Choroid plexus epithelial cell (primary cell): Measurements from ENCODE around the gene LOXL1.

Experiments
- DNase-seq: peaks from one replicate; pipeline ENCODE4 v3.0.0-alpha.2; 2010; ENCODE audit warnings: low read depth
- H3K4me3 ChIP-seq: 2 replicates; pipeline ENCODE4 v1.5.1; 2011; ENCODE audit warnings: low read depth, mild to moderate bottlenecking, control low read depth, low read length, moderate library complexity
- TF ChIP-seq, protein P1 (sequence below): conservative IDR thresholded peaks from 2 replicates; pipeline ENCODE4 v1.5.1; 2011; ENCODE audit warnings: low read depth, mild to moderate bottlenecking, control low read depth, inconsistent platforms, low read length, moderate library complexity

The LOXL1 gene

DNA sequence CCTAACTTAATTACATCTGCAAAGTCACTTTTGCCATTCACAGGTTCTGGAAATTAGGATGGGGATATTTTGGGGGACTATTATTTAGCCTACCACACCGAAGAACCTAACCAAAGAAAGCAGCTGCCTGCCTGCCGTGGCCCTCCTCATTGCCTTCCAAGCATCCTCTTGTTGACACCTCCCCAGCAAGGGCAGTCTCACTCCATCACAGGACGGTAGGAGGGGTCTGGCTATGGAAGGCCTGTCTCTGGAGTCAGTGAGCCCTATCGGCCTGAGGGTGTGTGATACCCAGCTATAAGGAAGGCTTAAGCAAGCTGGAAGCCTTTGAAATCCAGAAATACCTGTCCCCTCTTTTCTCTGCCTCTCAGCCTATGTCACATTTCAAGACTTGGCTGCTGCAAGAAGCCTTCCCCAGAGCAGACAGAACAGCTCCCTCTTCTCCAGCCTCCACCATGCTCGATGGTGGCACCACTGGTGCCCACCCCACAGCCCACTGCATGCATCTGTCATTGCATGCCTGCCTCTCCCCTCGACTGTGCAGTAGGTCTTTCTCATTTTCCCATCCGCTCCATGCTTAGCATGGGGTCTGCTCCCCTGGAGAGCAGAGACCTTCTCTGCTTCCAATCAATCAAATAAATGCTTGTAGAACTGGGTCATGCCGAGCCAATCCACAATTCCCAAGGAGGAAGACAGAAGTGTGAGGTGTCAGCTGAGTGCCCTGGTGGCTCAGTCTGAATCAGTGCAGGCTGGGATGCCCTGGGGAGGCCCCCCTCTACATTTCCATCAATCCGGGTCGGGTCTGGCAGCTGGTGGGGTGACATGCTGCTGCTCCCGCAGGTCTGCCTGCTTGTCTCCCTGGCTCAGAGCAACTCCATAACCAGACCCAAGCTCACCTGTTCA lies 23.9 kb upstream of the LOXL1 start:
- H3K4me3 ChIP-seq: no peak overlapping the region
- TF ChIP-seq, protein P1, sequence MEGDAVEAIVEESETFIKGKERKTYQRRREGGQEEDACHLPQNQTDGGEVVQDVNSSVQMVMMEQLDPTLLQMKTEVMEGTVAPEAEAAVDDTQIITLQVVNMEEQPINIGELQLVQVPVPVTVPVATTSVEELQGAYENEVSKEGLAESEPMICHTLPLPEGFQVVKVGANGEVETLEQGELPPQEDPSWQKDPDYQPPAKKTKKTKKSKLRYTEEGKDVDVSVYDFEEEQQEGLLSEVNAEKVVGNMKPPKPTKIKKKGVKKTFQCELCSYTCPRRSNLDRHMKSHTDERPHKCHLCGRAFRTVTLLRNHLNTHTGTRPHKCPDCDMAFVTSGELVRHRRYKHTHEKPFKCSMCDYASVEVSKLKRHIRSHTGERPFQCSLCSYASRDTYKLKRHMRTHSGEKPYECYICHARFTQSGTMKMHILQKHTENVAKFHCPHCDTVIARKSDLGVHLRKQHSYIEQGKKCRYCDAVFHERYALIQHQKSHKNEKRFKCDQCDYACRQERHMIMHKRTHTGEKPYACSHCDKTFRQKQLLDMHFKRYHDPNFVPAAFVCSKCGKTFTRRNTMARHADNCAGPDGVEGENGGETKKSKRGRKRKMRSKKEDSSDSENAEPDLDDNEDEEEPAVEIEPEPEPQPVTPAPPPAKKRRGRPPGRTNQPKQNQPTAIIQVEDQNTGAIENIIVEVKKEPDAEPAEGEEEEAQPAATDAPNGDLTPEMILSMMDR: no peak
- no peak for DNase-seq

DNA sequence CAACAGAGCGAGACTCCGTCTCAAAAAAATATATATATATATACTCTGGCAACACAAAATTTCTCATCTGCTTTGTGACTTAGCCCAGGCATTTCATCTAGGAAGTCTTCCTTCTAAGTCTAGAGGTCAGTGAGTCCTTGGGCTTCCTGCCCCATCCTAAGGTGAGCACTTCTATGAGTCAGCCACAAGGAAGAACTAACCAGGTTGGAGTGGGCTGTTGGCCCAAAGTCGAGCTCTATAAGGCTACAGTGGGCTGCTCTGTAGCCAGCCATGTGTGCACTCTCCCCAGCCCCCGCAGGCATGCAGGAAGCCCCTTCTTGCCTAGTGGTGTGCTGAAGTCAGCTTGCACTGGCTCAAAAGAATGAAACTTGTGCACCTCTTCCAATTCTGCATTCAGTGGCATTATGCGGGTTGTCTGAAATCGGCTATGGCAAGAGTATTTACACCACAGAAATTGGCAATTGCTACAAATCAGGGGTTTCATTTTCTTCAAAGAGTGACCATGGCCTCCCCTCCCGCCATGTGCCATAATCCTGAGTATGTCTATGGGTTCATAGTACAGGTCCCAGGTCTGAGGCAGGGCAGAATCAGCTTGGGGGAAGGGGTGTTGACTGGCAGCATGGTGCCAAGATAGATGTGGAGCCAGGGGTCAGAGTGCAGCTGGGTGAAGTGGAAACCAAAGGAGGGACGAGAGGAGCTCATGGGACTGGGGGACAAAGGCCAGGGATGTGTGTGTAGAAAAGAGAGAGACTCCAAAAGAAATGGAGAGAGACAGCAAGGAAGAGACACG lies 22.0 kb upstream of the LOXL1 start:
- no peak overlapping the region for H3K4me3 ChIP-seq
- TF ChIP-seq, protein P1: no peak
- no peak for DNase-seq

DNA sequence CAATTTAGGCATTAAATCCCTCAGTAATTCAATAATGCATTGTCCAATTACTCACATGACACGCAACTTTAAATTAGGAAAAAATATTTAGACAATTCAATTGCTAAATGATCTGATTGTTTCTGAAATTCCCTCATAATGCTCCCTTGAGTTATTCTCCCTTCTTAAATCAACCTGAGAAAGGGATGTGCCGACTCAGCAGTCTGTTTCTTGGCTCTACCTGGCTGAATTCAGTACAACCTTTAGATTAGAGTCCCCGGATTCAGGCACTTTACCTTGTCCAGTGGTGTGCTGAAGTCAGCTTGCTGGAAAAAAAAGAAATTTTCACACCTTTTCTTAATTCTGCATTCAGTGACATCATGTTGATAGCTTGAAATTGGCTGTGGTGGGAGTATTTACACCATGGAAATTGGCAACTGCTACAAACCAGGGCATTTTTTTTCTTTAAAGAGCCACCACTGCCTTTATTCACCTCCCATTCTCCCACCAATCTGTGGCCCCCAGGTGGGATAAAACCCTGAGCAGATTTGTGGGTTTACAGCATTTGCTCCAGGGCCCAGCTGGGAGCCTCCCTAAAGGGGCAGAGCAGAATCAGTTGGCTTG lies 20.9 kb upstream of the LOXL1 start:
- no peak overlapping the region for H3K4me3 ChIP-seq
- TF ChIP-seq, protein P1: no peak
- no peak for DNase-seq

DNA sequence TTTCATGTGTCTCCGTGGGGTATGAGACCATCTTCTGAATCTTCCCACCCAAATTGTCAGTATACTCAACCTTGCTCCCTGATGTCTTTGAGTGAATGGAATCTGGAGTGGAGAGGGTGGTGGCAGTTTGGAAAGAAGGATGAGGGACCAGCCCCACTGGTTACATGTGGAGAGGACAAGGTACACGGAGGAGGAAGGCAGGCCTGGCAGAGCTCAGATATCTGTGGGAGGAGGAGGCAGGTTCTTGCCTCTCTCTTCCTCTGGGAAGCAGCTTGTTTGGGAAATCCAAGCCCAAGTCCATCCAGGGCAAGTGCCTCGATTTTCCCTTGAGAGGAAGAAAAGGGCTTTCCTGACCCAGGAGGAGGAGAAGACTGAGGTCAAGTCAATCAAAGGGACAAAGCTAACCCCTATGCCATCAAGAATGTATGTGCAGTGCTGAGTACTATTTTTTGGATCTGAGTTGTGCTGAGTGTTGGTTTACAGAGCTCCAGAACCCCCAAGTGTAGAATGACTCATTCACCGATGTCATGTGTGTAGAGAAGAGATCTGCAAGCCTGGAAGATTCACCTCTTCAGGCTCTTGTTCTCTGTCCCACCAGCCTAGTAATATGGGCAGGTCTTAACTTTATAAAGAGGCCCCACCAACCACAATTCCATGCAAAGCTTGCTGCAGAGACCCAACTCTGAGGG lies 19.8 kb upstream of the LOXL1 start:
- no peak overlapping the region for H3K4me3 ChIP-seq
- TF ChIP-seq, protein P1: no peak
- DNase-seq: peak; percentile 67

DNA sequence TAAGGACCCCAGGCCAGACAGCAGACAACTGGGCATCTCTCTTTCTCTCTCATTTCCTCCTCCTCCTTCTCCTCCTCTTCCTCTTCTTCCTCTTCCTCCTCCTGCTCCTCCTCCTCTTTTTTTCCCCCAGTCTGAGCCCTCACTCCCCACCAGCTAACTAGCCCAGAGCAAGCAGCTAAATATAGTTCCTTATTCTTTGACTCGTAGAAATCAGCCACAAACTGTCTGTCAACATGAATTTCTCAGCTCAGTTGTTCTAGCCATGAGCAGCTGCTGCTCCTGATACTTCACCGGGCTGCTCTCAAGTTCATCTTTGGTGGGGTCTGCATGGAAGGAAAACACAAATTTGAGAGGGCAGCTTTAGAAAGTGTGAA lies 19.2 kb upstream of the LOXL1 start:
- TF ChIP-seq, protein P1: no peak
- no peak overlapping the region for H3K4me3 ChIP-seq
- no peak for DNase-seq

DNA sequence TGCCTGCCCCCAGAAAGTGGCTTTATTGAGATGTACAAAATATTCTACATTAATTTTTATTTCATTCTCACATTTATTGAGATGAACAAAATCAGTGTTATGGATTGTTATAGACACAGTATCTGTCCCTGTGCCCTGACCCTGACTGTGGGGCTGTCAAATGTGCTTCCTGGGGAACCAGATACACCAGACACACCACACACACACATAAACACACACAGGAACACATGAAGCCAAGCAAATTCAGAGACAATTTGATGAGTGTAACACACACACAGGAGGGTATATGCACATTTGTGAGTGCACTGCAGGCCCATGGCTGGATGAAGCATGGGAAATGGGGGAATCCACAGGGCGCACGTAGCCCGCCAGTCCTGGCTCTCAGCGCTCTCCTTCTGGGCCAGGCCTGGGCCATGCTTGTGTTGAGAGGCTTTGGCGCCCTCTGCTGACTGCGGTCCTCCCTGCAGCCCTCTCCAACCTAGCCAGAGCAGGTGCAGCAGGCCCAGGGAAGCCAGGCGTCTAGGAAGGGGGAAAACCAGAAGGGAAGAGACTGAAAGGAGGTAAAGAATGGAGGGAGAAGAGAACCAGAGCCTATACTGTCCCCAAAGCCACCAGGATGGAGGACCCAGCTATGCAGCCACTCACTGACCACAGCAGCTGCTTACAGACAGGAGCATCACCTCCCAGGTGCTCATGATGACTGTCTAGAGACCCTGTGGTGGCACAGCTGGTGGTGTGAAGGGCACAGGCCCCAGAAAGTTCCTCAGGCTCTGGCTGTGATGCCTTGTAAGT lies 18.0 kb upstream of the LOXL1 start:
- H3K4me3 ChIP-seq: no peak overlapping the region
- DNase-seq: peak; percentile 86
- TF ChIP-seq, protein P1: peak; percentile 93
